HG03103 (cell line): ENCODE data around the gene ZSCAN2.
"Not testable (repeated sequence)": the region's sequence is repeated elsewhere in the genome, so short reads cannot be mapped to it uniquely, and the experiment has no call there.

Experiments
- ATAC-seq: cut with Tn5 transposase; IDR thresholded peaks from one replicate; pipeline ENCODE4 v1.9.1; 2021; ENCODE audit warnings: low read depth; ENCODE audit not compliant: unreplicated experiment

The ZSCAN2 gene

GRCh38 chr15:84634228-84634837 lies 33.5 kb downstream of the ZSCAN2 start:
- no peak for ATAC-seq

DNA sequence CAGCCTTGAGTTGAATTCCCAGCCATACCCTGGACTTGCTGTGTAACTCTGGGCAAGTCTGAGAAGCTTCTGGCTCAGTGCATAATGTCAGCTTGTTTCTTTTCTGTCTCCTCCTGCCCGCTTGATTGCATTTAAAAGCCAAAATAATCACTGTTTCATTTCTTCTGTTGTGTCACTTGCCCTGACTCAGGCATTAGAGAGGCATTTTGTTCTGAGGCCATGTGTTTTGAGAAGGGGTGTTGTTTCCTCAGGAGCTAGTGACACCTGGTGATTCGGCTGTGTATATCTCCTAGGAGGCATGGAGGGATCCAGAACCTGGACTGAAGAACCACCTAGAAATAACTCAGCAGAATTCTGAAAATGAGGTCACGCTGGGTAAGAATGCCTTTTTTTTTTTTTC lies 37.3 kb downstream of the ZSCAN2 start:
- ATAC-seq = no peak

- ATAC-seq = not testable (repeated sequence)
Measured at GRCh38 chr15:84641871-84642270, 41.1 kb downstream of the ZSCAN2 start.

GRCh38 chr15:84642640-84643039 lies 41.8 kb downstream of the ZSCAN2 start:
- not testable (repeated sequence) for ATAC-seq

DNA sequence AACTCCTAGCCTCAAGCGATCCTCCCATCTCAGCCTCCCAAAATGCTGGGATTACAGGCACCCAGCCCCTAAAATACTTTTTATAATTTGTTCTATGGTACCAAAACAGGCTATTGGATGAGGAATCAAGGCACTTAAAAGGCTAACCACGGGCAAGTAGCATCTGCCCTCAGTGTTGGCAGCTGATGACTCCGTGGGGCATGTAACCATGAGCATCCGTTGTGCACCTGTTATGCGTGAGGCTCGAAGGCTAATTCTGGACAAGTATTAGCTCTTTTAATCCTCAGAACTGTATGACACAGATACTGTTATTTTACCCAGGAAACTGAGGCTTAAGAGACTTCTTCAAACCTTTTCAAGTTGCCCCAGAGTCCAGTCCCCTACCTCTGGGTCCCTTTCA lies 43.0 kb downstream of the ZSCAN2 start:
- ATAC-seq = no peak

GRCh38 chr15:84645496-84645895 lies 44.7 kb downstream of the ZSCAN2 start:
- ATAC-seq = no peak

GRCh38 chr15:84645997-84646396 lies 45.2 kb downstream of the ZSCAN2 start:
- no peak for ATAC-seq

- ATAC-seq = no peak
Measured at GRCh38 chr15:84647726-84648125, 46.9 kb downstream of the ZSCAN2 start.

DNA sequence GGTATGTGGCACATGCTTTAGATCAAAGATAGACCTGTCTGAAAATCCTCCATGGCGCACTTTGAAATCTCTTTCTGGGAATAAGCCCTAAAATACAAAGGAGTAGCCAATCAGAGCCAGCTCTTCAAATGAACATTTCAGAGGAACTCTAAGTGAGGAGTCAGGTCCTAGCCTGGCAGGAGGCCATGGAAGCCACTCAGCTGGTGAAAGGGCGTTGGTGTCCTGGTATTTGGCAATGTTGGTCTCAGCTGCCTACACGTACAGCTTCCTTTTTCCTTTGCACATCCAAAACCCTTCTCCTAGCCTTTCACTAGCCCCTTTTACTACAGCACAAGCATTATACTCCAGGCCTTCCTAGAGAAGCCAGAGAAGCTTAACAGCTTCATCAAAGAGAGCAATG lies 47.7 kb downstream of the ZSCAN2 start:
- ATAC-seq = no peak

GRCh38 chr15:84649706-84650105 lies 48.9 kb downstream of the ZSCAN2 start:
- ATAC-seq = no peak

DNA sequence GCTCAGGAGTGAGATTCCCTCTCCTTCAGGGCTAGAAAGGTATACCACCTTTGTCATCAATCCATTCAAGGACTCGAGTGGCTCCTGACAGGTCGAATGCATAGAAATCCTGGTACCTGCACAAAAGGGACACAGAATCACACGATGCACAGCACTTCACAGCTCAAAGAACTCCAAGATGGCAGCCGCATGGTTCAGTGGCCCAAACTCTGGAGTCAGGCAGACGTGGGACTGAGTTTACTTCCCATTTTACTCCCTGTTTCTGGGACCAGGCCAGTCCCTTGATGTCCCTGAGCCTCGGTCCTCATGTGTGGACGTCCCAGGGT lies 52.7 kb downstream of the ZSCAN2 start:
- ATAC-seq = no peak

- ATAC-seq = peak; percentile 81
Measured at GRCh38 chr15:84653910-84654688, 53.3 kb downstream of the ZSCAN2 start, which contains the start of gene WDR73. TSS of gene WDR73 (minus strand) at chr15:84654283. CDS start at chr15:84654274, 9 bp downstream.

GRCh38 chr15:84654689-84655453 lies 54.1 kb downstream of the ZSCAN2 start:
- ATAC-seq = no peak

DNA sequence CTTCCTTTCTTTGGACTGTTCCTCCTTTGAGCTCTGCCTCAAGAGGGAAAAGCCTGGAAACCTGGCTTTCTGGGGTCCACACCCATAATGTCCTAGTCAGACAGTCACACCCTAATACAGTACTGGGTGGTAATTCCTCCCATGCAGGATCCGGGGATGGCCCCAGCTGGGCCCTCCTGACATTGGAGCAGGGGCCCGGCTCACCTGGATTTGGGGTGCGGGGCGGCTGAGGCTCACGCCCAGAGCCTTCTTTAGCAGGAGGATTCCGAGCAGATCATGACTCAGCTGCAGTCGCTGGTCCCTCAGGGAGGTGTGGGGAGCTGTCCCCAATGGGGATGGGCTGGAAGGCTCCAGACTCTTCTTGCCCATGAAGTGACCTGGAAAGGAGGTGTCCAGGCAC lies 56.2 kb downstream of the ZSCAN2 start:
- no peak for ATAC-seq

DNA sequence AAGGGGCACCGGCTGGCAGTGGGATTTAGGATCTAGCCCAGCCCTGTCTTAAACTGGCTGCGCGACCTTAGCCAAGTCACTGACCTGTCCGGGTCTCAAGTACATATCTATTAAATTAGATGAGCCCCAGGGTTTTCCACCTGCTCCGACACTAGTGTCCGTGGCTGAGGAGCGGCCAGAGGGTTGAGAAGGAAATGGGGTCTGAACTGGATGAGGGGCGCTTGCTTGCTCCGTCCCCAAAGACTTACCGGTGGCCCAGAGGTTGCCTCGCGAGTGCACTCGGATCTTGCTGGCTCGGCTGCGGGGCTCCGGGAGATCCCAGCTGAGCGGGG lies 56.9 kb downstream of the ZSCAN2 start:
- no peak for ATAC-seq

GRCh38 chr15:84658080-84658787 lies 57.4 kb downstream of the ZSCAN2 start, which contains the start of gene NMB:
TSS of gene NMB (minus strand) at chr15:84658199. CDS start at chr15:84658152, 47 bp downstream.
- ATAC-seq = peak; percentile 58

DNA sequence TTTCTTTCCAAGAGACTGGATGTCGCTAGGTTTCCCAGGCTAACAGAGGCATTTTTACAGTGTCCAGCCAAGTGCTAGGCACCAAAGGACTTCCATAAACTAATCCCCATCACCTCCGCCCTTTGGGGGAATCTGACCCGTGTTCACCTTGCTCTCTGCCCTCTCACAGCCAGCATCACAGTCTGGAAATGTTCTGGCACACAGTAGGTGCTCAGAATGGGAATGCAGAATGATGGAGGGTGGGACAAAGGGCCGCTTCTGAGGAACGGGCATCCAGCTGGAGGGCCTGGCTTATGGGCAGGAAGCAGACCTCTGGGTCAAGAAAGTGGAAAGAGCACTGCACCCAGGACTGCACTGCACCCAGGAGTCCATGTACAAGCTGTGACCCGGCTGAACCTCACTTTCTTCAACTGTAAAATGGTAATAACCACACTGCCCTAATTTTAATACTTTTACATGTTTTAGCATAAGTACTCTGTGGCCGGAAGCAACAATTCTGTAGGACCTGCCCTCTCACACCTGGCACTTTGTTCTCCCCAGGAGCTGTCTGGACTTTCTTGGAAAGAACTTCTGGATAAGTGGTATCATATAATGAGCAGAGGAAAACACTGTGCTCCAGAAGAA lies 58.1 kb downstream of the ZSCAN2 start:
- ATAC-seq = no peak

DNA sequence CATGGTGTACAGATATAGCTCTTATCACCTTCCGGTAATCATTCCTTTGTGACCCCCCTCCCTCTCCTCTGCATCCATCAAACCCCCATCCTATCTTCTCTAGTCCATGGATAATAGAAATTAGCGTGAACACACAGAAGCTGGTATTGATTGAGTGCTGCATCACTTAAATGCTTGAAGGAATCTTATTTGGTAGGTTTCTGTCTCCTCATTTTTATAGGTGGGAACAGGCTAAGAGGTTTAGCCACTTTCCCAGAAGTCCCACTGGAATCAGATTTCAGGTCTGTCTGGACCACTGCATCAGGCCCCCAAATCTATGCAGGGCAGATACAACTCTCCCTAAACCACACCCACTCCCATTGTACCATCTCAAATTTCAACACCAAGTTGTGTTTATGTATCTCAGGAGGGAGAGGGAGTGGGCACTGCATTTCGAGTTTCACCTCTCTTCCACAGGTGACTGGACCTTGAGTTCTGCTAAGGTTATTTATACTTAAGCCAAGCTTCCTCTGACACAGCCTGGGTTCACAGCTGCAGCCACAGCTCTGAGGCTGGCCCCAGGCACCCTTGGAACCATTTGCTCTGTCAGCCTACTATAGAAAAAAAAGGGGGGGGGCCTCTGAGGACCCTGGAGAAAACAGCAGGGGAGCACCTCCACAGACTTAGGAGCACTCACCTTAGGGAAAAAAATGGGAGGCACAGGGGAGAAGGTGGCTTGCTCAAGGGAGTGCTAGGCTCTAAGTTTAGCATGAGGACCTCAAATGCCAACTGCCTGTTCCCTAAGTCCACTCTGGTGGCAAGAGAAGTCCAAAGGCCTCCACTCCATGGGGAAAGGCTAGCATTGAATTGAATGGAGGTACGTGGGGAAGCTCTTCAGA lies 59.3 kb downstream of the ZSCAN2 start:
- no peak for ATAC-seq

- ATAC-seq = no peak
Measured at GRCh38 chr15:84661001-84661400, 60.2 kb downstream of the ZSCAN2 start.

GRCh38 chr15:84666373-84666772 lies 65.6 kb downstream of the ZSCAN2 start:
- ATAC-seq = no peak
